GM12874 (cell line): ENCODE data around the gene ACAD10.

Source experiments
- CTCF ChIP-seq: IDR thresholded peaks from 2 replicates; pipeline ENCODE4 v1.5.1; 2011; ENCODE audit warnings: low read depth, mild to moderate bottlenecking, control low read depth, low read length, moderate library complexity; ENCODE audit not compliant: insufficient read depth

ACAD10 gene

DNA sequence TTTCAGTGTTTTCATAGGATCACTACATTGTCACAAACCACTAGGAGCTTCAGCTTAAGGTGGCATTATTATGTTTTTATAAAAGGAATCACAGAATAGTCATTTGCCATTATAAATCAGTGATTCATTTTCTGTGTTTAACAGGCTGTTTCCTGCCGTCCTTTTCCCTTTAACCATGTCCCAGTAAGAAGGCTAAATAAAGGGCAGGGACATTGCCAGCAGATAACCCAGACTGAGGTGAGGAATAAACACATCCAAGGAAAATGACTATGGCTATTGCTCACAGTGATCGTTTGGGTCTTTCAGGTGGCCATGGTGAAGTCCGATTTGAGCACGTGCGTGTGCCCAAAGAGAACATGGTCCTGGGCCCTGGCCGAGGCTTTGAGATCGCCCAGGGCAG is 63.0 kb downstream of the ACAD10 start:
- TF ChIP-seq CTCF = no peak

DNA sequence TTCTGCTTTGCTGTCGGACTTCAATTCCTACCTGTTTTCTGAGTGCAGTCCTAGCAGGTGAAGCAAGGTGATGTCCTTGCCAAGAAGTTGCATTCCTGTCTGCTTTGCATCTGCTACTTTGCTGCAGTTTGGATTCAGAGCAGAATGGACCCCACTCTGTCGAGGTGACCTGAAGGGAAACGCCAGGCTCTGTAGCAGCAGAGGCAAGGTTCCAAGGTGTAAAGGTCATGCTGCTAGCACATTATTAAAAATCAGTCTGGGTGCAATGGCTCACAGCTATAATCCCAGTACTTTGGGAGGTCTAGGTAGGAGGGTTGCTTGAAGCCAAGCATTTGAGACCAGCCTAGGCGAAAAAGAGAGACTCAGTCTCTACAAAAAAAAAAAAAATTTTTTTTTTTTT is 63.5 kb downstream of the ACAD10 start:
- TF ChIP-seq CTCF = no peak

GRCh38 chr12:111753144-111753881 is 67.5 kb downstream of the ACAD10 start:
- peak; percentile 84 for TF ChIP-seq CTCF

GRCh38 chr12:111754671-111755070 is 68.8 kb downstream of the ACAD10 start:
- no peak for TF ChIP-seq CTCF

DNA sequence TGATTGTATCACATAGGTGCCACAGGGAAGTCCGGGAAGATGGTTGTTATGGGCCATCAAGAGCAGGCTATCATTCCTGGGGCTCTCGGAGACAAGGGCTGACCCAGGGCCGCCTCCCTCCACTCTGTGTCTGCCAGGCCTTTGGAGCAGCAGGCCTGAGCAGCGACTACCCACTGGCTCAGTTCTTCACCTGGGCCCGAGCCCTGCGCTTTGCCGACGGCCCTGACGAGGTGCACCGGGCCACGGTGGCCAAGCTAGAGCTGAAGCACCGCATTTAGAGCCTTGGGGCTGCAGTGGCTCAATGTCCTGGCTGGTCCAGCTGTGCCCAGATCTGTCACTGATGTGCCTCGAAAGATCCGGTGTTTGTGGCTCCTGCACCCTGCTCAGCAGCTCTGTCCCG is 70.3 kb downstream of the ACAD10 start:
- TF ChIP-seq CTCF = no peak

DNA sequence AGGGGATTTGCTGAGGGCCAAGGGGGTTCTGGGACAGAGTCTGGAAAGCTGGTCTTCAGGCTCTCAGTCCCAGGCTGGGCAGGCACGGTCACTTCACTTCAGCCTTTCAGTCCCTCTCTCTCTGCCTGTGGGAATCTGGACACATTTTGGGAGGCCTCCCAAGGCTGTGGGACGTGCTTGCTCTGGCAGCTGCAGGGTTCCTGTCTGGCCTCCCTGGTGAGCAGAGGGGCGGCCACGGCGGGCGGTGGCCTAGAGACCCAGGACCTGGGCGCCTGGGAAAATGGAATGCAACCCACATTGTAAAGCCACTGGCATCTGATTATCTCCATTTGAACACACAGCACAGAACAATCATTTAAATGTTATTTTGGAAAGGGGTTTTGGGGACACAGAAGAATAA is 70.8 kb downstream of the ACAD10 start:
- no peak for TF ChIP-seq CTCF

- no peak for TF ChIP-seq CTCF
Observed at GRCh38 chr12:111757361-111758119, 71.7 kb downstream of the ACAD10 start.
